HepG2 (cell line): ENCODE results near the gene HEBP1. TPM values are rescaled to one million over a fixed set of nuclear protein-coding genes. Genes with fewer than 3 reads are reported as not detected.

Source experiments
- ATAC-seq: fragments of 200-7000 bp; cut with Tn5 transposase; 3 replicates; pipeline ENCODE4 v1.9.1; 2020; ENCODE audit warnings: mild to moderate bottlenecking, moderate library complexity
- BruUV-seq: library from RNA; stranded (reverse); fragments of 400-500 nt; replicated peaks from 2 replicates; lab custom pipeline; 2021; lab: Mats Ljungman, UMichigan
- CTCF ChIA-PET: fragments of 300-600 bp; formaldehyde crosslinking; extraction: SDS; loops from one replicate; lab custom pipeline; 2021; ENCODE audit warnings: low total read pairs, inconsistent platforms, low intra/inter-chr PET ratio; lab: Yijun Ruan, JAX
- POLR2A ChIA-PET: fragments of 350-600 bp; sonication (Branson Sonifier 250); formaldehyde crosslinking; loops from one replicate; lab custom pipeline; 2020; ENCODE audit warnings: antibody characterized with exemption, inconsistent platforms; lab: Yijun Ruan, JAX
- DNase-seq: peaks from one replicate; pipeline ENCODE4 v3.0.0-alpha.2; 2015; ENCODE audit warnings: low spot score
- FAIRE-seq: peaks from 3 replicates; lab custom pipeline; 2011; peaks lifted over from hg19 to GRCh38; lab: Jason Lieb, UNC
- H2AFZ ChIP-seq: one replicate; pipeline ENCODE4 v1.6.1; 2011; ENCODE audit warnings: low read length, inconsistent platforms
- H3K27ac ChIP-seq: fragments of 300-600 bp; 3 replicates; pipeline ENCODE4 v1.8.0; 2011; ENCODE audit warnings: mixed run types, mild to moderate bottlenecking, mixed read lengths, low read length, inconsistent platforms; ENCODE audit not compliant: insufficient read depth; ENCODE audit errors: extremely low read length
- H3K27me3 ChIP-seq, 2 experiments: fragments of 200-600 bp in 1 of 2; 2 replicates in 1 of 2; 3 replicates in 1 of 2; pipeline versions ENCODE4 v1.6.0 to v1.8.0; 2011; ENCODE audit warnings: low read length in 2 of 2, mild to moderate bottlenecking in 2 of 2, moderate library complexity in 2 of 2, inconsistent platforms in 1 of 2; ENCODE audit not compliant: insufficient read depth in 2 of 2, control insufficient read depth in 1 of 2
- H3K36me3 ChIP-seq, 2 experiments: fragments of 200-600 bp in 1 of 2; replicated peaks in 1 of 2; 2 replicates in 1 of 2; 3 replicates in 1 of 2; pipeline versions ENCODE4 v1.5.1 to v1.8.0; 2011; ENCODE audit warnings: low read length in 2 of 2, inconsistent platforms in 1 of 2; ENCODE audit not compliant: insufficient read depth in 2 of 2, control insufficient read depth in 1 of 2
- H3K4me1 ChIP-seq: 2 replicates; pipeline ENCODE4 v1.5.1; 2012; ENCODE audit warnings: low read length, inconsistent platforms; ENCODE audit not compliant: insufficient read depth
- H3K4me2 ChIP-seq: 2 replicates; pipeline ENCODE4 v1.6.0; 2011; ENCODE audit warnings: low read depth, low read length, inconsistent platforms
- H3K4me3 ChIP-seq, 3 experiments: fragments of 200-600 bp in 1 of 3; sonication (generic), shearing (Covaris generic) in 1 of 3; replicated peaks in 1 of 3; 2 replicates each; pipeline ENCODE4 v1.5.1; 2011 to 2016; ENCODE audit warnings: low read length in 3 of 3, inconsistent platforms in 2 of 3, low read depth in 2 of 3, mild to moderate bottlenecking in 2 of 3, control low read depth in 1 of 3, mixed read lengths in 1 of 3; ENCODE audit not compliant: insufficient read depth in 1 of 3
- H3K79me2 ChIP-seq: one replicate; pipeline ENCODE4 v1.6.1; 2011; ENCODE audit warnings: low read length, inconsistent platforms; ENCODE audit not compliant: insufficient read depth
- H3K9ac ChIP-seq: 2 replicates; pipeline ENCODE4 v1.6.0; 2011; ENCODE audit warnings: mild to moderate bottlenecking, low read depth, low read length, inconsistent platforms; ENCODE audit not compliant: insufficient read depth
- H3K9me3 ChIP-seq: 2 replicates; pipeline ENCODE4 v1.5.1; 2012; ENCODE audit warnings: mild to moderate bottlenecking, low read length
- H4K20me1 ChIP-seq: 2 replicates; pipeline ENCODE4 v1.6.0; 2011; ENCODE audit warnings: inconsistent platforms, mild to moderate bottlenecking, low read length, moderate library complexity; ENCODE audit not compliant: insufficient read depth
- CSRNP1 ChIP-seq: sonication (generic); formaldehyde crosslinking; IDR thresholded peaks from 2 replicates; pipeline ENCODE4 v1.8.1; 2023; ENCODE audit warnings: mild to moderate bottlenecking, missing genetic modification reagents
- KLF13 ChIP-seq: sonication (generic); formaldehyde crosslinking; IDR thresholded peaks from 2 replicates; pipeline ENCODE4 v1.4.0; 2020; ENCODE audit warnings: mild to moderate bottlenecking, missing genetic modification reagents
- LBX2 ChIP-seq: sonication (generic); formaldehyde crosslinking; IDR thresholded peaks from 2 replicates; pipeline ENCODE4 v1.5.0; 2020; ENCODE audit warnings: missing genetic modification reagents, mild to moderate bottlenecking, borderline replicate concordance
- PCBP1 ChIP-seq: fragments of 200-400 bp; formaldehyde crosslinking; IDR thresholded peaks from 2 replicates; pipeline ENCODE4 v1.6.1; 2017; ENCODE audit warnings: mild to moderate bottlenecking, low read depth, low read length, borderline replicate concordance
- RFX5 ChIP-seq: IDR thresholded peaks from 2 replicates; pipeline ENCODE4 v1.6.1; 2011; ENCODE audit warnings: low read depth, low read length, improper control_type of control experiment
- SP1 ChIP-seq, 2 experiments: fragments of 450-650 bp in 1 of 2; sonication (generic) in 1 of 2; formaldehyde crosslinking in 1 of 2; IDR thresholded peaks; 2 replicates each; pipeline versions ENCODE4 v1.4.0 to v1.6.1; 2016 to 2020; ENCODE audit warnings: missing genetic modification reagents in 1 of 2
- TGIF2 ChIP-seq: IDR thresholded peaks from 2 replicates; pipeline ENCODE4 v1.6.1; 2016; ENCODE audit warnings: control low read depth, missing compliant biosample characterization
- U2AF2 ChIP-seq: fragments of 200-400 bp; formaldehyde crosslinking; IDR thresholded peaks from 2 replicates; pipeline ENCODE4 v1.6.1; 2017; ENCODE audit warnings: low read depth, mild to moderate bottlenecking, low read length
- ZBTB14 ChIP-seq: sonication (generic); formaldehyde crosslinking; IDR thresholded peaks from 2 replicates; pipeline ENCODE4 v1.4.0; 2020; ENCODE audit warnings: missing genetic modification reagents
- ZFP37 ChIP-seq: sonication (generic); formaldehyde crosslinking; IDR thresholded peaks from 2 replicates; pipeline ENCODE4 v1.4.0; 2020; ENCODE audit warnings: missing genetic modification reagents, borderline replicate concordance
- ZMYM4 ChIP-seq: sonication (generic); formaldehyde crosslinking; IDR thresholded peaks from 2 replicates; pipeline ENCODE4 v1.8.1; 2023; ENCODE audit warnings: mild to moderate bottlenecking, missing genetic modification reagents
- ZNF234 ChIP-seq: sonication (generic); formaldehyde crosslinking; conservative IDR thresholded peaks from 2 replicates; pipeline ENCODE4 v1.5.1; 2020; ENCODE audit warnings: mild to moderate bottlenecking, missing genetic modification reagents
- ZNF280B ChIP-seq: sonication (generic); formaldehyde crosslinking; IDR thresholded peaks from 2 replicates; pipeline ENCODE4 v1.5.0; 2020; ENCODE audit warnings: missing genetic modification reagents, mild to moderate bottlenecking, borderline replicate concordance
- ZNF282 ChIP-seq: fragments of 450-650 bp; IDR thresholded peaks from 2 replicates; pipeline ENCODE4 v1.6.1; 2018; ENCODE audit not compliant: partially characterized antibody
- ZNF317 ChIP-seq: sonication (generic); formaldehyde crosslinking; IDR thresholded peaks from 2 replicates; pipeline ENCODE4 v1.5.0; 2020; ENCODE audit warnings: mild to moderate bottlenecking, missing genetic modification reagents
- ZNF580 ChIP-seq: IDR thresholded peaks from 2 replicates; pipeline ENCODE4 v1.6.1; 2016; ENCODE audit warnings: low read depth, borderline replicate concordance
- ZSCAN30 ChIP-seq: sonication (generic); formaldehyde crosslinking; IDR thresholded peaks from 2 replicates; pipeline ENCODE4 v1.5.0; 2020; ENCODE audit warnings: mild to moderate bottlenecking, missing genetic modification reagents
- WGBS: methylation state at CpG from one replicate; pipeline ENCODE4 v1.1.6; 2017; ENCODE audit warnings: low lambda C conversion rate; 5-methylcytosine and 5-hydroxymethylcytosine counted together
- in situ Hi-C: cut with HindIII; loops from 2 replicates; pipeline ENCODE4 v1.10.0; 2017; ENCODE audit warnings: low pct_unique_long_range_greater_than_20kb; ENCODE audit not compliant: extremely low pct_ligation_motif_present
- intact Hi-C: fragments of 100-400 bp; cut with micrococcal nuclease; formaldehyde crosslinking; loops from one replicate; pipeline ENCODE4 v1.10.0; 2022; ENCODE audit not compliant: unreplicated experiment
- polyA plus RNA-seq, 8 experiments: library from polyadenylated mRNA; depleted of rRNA in 3 of 8; stranded (reverse) in 7 of 8; unstranded in 1 of 8; fragments of >200 nt; fragmentation: Illumina TruSeq in 4 of 8; extraction: Trizol in 4 of 8; gene quantifications; 2 replicates each; pipeline versions ENCODE4 v1.2.1 to v1.2.3, GENCODE V29; 2011 to 2016; ENCODE audit warnings: low read depth in 4 of 8, missing spikeins in 1 of 8, mixed read lengths in 1 of 8; ENCODE audit not compliant: insufficient read depth in 1 of 8
- total RNA-seq, 5 experiments: library from RNA; depleted of rRNA; stranded (reverse); fragments of >200 nt; fragmentation: Illumina TruSeq; extraction: Trizol; gene quantifications; 2 replicates each; pipeline ENCODE4 v1.2.3, GENCODE V29; 2016; ENCODE audit warnings: low read depth in 1 of 5

The HEBP1 gene
- total and polyA plus RNA-seq, 2 of the 13 experiments (the other 11 are each of a cell fraction or from before 2014, with no cell fraction given) = 7.8 to 9.4 TPM

GRCh38 chr12:13004986-13005385, 4.9 kb upstream of the HEBP1 start:
- in situ Hi-C loops = no loop called here
- Histone ChIP-seq H3K9me3 (no peaks in the 10 kb centered on the region), H3K79me2 (no peaks in the 10 kb centered on the region), H3K36me3 (no peaks in the 10 kb centered on the region)
- TF ChIP-seq CSRNP1 = no peak
- no peak for TF ChIP-seq ZNF317
- TF ChIP-seq ZMYM4 (CRISPR knock-in tag) = no peak
- no peak for TF ChIP-seq RFX5
- TF ChIP-seq ZBTB14 = no peak
- no peak for TF ChIP-seq ZNF234 (CRISPR knock-in tag)
- TF ChIP-seq ZNF580 (CRISPR knock-in tag) = no peak
- TF ChIP-seq TGIF2 (CRISPR knock-in tag) = no peak
- TF ChIP-seq ZNF280B (CRISPR knock-in tag) = no peak
- no peak for TF ChIP-seq LBX2 (CRISPR knock-in tag)
- TF ChIP-seq U2AF2 = no peak
- TF ChIP-seq SP1 (IDR thresholded peaks at IDR 0.05) = no peak
- TF ChIP-seq SP1 (CRISPR knock-in tag; IDR thresholded peaks at IDR 0.05) = no peak
- TF ChIP-seq PCBP1 = no peak
- no peak for TF ChIP-seq KLF13 (CRISPR knock-in tag)
- TF ChIP-seq ZFP37 (CRISPR knock-in tag) = no peak
- TF ChIP-seq ZNF282 = no peak
- no peak for TF ChIP-seq ZSCAN30 (CRISPR knock-in tag)
- TF ChIP-seq, all 625 proteins: peak for 0
- H3K4me2 ChIP-seq = no peak overlapping the region
- no peaks in the 10 kb centered on the region for H4K20me1 ChIP-seq
- 0 out of 2 replicates have a peak, but pooled peaks cover 10% of the 10 kb centered on the region for H3K4me1 ChIP-seq
- intact Hi-C loops = loop anchor here (5.0 kb wide), 1 partner anchor 97 kb away; the partner anchor contains the start of gene GSG1
- H3K27ac ChIP-seq = no peak overlapping the region
- BruUV-seq = no TSS peak
- CTCF ChIA-PET = no interaction called here
- FAIRE-seq (no peak), ATAC-seq (no peak), DNase-seq (no peak)
- POLR2A ChIA-PET = no interaction called here
- H3K4me3 ChIP-seq = no peak overlapping the region
- no peaks in the 10 kb centered on the region for H3K27me3 ChIP-seq
- WGBS = 21% methylated on average over 3 of the region's 3 CpGs
- H3K9ac ChIP-seq = no peak overlapping the region
- no peak overlapping the region for H2AFZ ChIP-seq
